ENCODE measurements around the gene SULF2. TPM values are rescaled to one million over a fixed set of nuclear protein-coding genes. Genes with fewer than 3 reads are reported as not detected.

SULF2 gene
- total and polyA plus RNA-seq, 4 donors = 8.1 to 25.4 (median 12.0) TPM

- Histone ChIP-seq H3K9me3 (ENCODE audit: control insufficient read depth in 4 of 4, low read length in 3 of 4) (no peaks in the 10 kb centered on the region), H3K4me1 (ENCODE audit: control insufficient read depth in 4 of 4, insufficient read depth in 4 of 4, low read length in 3 of 4) (peaks cover 0 to 2% (median 0%) of the 10 kb centered on the region in 4 donors), H3K36me3 (ENCODE audit: control insufficient read depth in 4 of 4, insufficient read depth in 3 of 4, low read depth in 1 of 4, low read length in 3 of 4) (no peaks in the 10 kb centered on the region), H3K27me3 (ENCODE audit: control insufficient read depth in 4 of 4, insufficient read depth in 4 of 4, low read length in 3 of 4) (no peaks in the 10 kb centered on the region), H3K4me3 (ENCODE audit: low read depth in 1 of 3, low read length in 3 of 3) (no peak overlapping the region), H3K27ac (ENCODE audit: low read depth in 1 of 2, low read length in 2 of 2) (no peak overlapping the region), H3K9ac (ENCODE audit: low read depth in 1 of 2, low read length in 2 of 2) (no peak overlapping the region)
- 99% methylated on average over 9 of the region's 9 CpGs for WGBS
- DNase-seq (ENCODE audit: low spot score) = no peak
- no peak for TF ChIP-seq RAD21 (IDR thresholded peaks at IDR 0.05)
- no peak for TF ChIP-seq HNF4A (conservative IDR thresholded peaks at IDR 0.05)
- TF ChIP-seq YY1 (IDR thresholded peaks at IDR 0.05) = no peak
- TF ChIP-seq FOXA2 (IDR thresholded peaks at IDR 0.05) = no peak
- TF ChIP-seq REST (IDR thresholded peaks at IDR 0.05) = no peak
- no peak for TF ChIP-seq JUND (IDR thresholded peaks at IDR 0.05)
- no peak for TF ChIP-seq GABPA (IDR thresholded peaks at IDR 0.05 in 1 of 2, conservative IDR thresholded peaks at IDR 0.05 in 1 of 2)
- no peak for TF ChIP-seq CTCF (IDR thresholded peaks at IDR 0.05; ENCODE audit: low read depth, low read length, missing input control)
- no peak for TF ChIP-seq ZBTB33 (IDR thresholded peaks at IDR 0.05)
- no peak for TF ChIP-seq HNF4G (IDR thresholded peaks at IDR 0.05)
- TF ChIP-seq NR2F2 (IDR thresholded peaks at IDR 0.05) = no peak
- no peak for TF ChIP-seq MAX (IDR thresholded peaks at IDR 0.05)
- TF ChIP-seq FOXA1 (IDR thresholded peaks at IDR 0.05) = no peak
- no peak for TF ChIP-seq TAF1 (conservative IDR thresholded peaks at IDR 0.05)
Measured at GRCh38 chr20:47611785-47612184, 173.5 kb downstream of the SULF2 start.

- Histone ChIP-seq H3K4me1 (ENCODE audit: control insufficient read depth in 4 of 4, insufficient read depth in 4 of 4, low read length in 3 of 4) (peaks cover 0 to 2% (median 0%) of the 10 kb centered on the region in 4 donors), H3K36me3 (ENCODE audit: control insufficient read depth in 4 of 4, insufficient read depth in 3 of 4, low read depth in 1 of 4, low read length in 3 of 4) (no peaks in the 10 kb centered on the region), H3K27ac (ENCODE audit: low read depth in 1 of 2, low read length in 2 of 2) (no peak overlapping the region), H3K9ac (ENCODE audit: low read depth in 1 of 2, low read length in 2 of 2) (no peak overlapping the region), H3K27me3 (ENCODE audit: control insufficient read depth in 4 of 4, insufficient read depth in 4 of 4, low read length in 3 of 4) (no peaks in the 10 kb centered on the region), H3K9me3 (ENCODE audit: control insufficient read depth in 4 of 4, low read length in 3 of 4) (no peaks in the 10 kb centered on the region), H3K4me3 (ENCODE audit: low read depth in 1 of 3, low read length in 3 of 3) (no peak overlapping the region)
- no peak for DNase-seq (ENCODE audit: low spot score)
- no peak for TF ChIP-seq FOXA2 (IDR thresholded peaks at IDR 0.05)
- TF ChIP-seq NR2F2 (IDR thresholded peaks at IDR 0.05) = no peak
- TF ChIP-seq EGR1 (IDR thresholded peaks at IDR 0.05; ENCODE audit: low read depth in 2 of 2) = no peak
- no peak for TF ChIP-seq JUND (IDR thresholded peaks at IDR 0.05)
- TF ChIP-seq RXRA (IDR thresholded peaks at IDR 0.05) = no peak
- TF ChIP-seq TAF1 (conservative IDR thresholded peaks at IDR 0.05) = no peak
- TF ChIP-seq SP1 (IDR thresholded peaks at IDR 0.05) = no peak
- TF ChIP-seq FOXA1 (IDR thresholded peaks at IDR 0.05) = no peak
- no peak for TF ChIP-seq HNF4A (conservative IDR thresholded peaks at IDR 0.05)
- no peak for TF ChIP-seq CTCF (IDR thresholded peaks at IDR 0.05; ENCODE audit: low read depth, low read length, missing input control)
- no peak for TF ChIP-seq HNF4G (IDR thresholded peaks at IDR 0.05)
- no peak for TF ChIP-seq REST (IDR thresholded peaks at IDR 0.05)
- no peak for TF ChIP-seq MAX (IDR thresholded peaks at IDR 0.05)
- TF ChIP-seq RAD21 (IDR thresholded peaks at IDR 0.05) = no peak
- no peak for TF ChIP-seq YY1 (IDR thresholded peaks at IDR 0.05)
- no peak for TF ChIP-seq ATF3 (IDR thresholded peaks at IDR 0.05)
- no peak for TF ChIP-seq GABPA (IDR thresholded peaks at IDR 0.05 in 1 of 2, conservative IDR thresholded peaks at IDR 0.05 in 1 of 2)
Measured at GRCh38 chr20:47610945-47611250, 174.4 kb downstream of the SULF2 start.
